Fibroblast of pulmonary artery (primary cell): ENCODE measurements around the gene WNT3A.

Experiments used
- DNase-seq: peaks from one replicate; pipeline ENCODE4 v3.0.0-alpha.2; 2010; ENCODE audit warnings: low read depth
- H3K4me3 ChIP-seq: replicated peaks from 2 replicates; pipeline ENCODE4 v1.5.1; 2011; ENCODE audit warnings: low read depth, mild to moderate bottlenecking, control low read depth, low read length, moderate library complexity
- CTCF ChIP-seq: IDR thresholded peaks from 2 replicates; pipeline ENCODE4 v1.5.1; 2011; ENCODE audit warnings: mild to moderate bottlenecking, control low read depth, low read length, inconsistent platforms; ENCODE audit errors: missing control alignments

The WNT3A gene

DNA sequence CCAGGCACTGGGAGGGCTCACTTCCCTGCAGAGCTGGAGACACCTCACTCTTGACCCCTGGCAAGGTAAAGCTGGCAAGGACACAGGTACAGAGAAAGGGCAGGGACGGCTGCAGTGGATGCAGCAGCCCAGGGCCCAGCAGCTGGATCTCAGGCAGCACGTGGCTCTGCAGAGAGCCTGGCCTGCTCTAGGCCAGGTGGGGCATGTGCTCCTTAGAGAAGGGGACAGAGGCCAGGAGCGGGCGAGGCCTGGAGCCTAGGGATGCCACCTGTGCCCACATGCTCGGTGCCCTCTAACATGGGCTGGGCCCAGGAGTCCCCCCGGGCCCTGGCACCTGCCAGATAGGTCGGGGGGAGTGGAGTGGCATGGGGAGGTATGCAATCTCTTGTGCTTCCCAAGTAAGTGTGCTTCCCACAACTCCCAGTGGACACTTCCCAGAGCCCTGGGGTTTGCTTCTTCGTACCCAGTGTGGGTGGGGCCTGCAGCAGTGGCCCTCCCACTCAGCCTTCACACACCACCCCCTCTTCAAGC lies 30.0 kb downstream of the WNT3A start:
- DNase-seq = no peak
- no peak overlapping the region for H3K4me3 ChIP-seq
- no peak for TF ChIP-seq CTCF

DNA sequence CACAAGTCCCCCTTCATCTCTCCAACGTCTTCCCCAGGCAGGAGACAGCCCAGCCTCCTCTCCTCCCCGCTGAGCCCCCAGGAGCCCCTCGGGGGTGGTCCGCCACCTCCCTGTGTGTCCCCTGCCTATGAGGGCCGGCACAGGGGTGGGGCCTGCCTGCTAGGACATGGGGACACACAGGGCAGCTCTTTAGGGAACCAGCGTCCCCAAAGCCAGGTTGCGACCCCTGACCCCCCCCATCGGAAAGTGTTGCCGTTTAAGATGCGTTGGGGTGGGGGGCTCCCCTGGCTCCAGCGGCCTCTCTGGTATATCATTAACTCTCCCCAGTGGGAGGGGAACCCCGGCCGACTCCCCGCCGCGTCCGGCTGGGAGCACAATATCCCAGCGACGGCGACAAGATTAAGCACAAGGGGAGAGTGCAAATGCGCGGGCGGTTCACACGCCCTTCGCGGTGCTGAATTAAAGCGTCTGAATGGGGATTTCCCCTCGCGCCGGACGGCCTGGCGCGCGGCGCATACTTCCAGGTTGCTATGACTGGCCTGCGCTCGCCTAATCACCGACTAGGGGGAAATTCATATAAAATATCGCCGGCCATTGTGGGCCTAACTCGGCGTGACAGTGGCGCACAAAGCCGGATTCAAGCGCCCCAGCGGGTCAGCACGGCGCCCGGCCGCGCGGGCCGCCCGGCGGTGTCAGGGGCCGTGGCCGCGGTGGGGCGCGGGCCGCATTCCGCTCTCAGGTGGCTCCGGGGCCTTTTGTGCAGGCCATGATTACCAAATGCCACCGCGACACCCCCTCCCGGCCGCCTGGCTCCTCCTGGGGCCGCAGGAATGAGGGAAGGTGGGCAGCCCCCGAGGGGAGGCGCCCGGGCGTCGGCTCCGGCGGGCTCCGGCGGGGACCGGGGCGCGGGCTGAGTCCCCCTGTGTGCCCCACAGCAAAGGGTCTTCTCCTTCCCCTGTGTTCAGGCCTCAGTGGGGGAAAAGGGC lies 30.9 kb downstream of the WNT3A start:
- H3K4me3 ChIP-seq = no peak overlapping the region

GRCh38 chr1:228038387-228039005 lies 31.7 kb downstream of the WNT3A start:
- DNase-seq = no peak
- H3K4me3 ChIP-seq = no peak overlapping the region
- no peak for TF ChIP-seq CTCF

More for the DNA sequence above, 30.9 kb downstream of the WNT3A start:
- TF ChIP-seq CTCF = no peak
- peak; percentile 17 for DNase-seq

DNA sequence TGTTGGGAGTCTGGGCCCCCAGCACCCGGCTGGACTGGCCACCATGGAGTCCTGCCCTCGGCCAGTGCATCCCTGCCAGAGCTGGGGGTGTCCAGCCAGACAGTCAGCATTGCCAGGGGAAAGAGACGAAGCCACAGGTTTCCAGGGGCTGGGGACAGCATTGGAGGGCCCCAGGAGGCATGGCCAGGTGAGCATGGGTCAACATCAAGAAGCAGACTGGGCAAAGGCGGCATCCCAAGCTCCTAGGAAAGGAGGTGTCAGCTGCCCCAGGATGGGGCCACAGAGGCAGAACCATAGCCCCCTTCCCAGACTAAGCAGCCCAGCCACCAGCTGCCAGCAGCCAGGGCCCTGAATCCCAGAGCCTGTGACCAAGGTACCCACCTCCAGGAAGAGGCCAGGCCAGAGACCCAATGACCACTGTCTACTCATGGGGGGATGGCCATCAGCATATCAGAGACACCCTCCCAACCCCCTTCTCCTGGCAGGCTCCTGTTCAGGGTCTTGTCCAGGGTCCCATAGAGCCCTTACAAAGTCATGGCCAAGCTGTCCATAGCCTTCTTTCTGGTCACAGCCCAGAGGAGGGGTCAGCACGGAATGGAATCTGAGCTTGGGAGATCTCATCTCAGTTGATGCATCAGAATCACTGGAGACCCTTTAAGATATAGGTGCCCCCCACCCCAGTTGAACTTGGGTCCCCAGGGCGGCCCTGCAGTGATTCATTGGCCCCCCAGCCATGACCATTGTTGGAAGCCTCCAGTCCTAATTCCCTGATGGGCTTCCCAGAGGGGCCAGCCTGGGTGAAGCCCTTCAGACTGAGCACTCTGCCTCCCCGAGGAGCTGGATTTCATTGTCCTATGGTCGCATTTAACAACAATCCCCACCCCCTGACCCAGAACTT lies 32.5 kb downstream of the WNT3A start:
- TF ChIP-seq CTCF = no peak
- no peak overlapping the region for H3K4me3 ChIP-seq
- no peak for DNase-seq

GRCh38 chr1:228039986-228040385 lies 33.2 kb downstream of the WNT3A start:
- no peak overlapping the region for H3K4me3 ChIP-seq
- TF ChIP-seq CTCF = no peak
- DNase-seq = no peak

DNA sequence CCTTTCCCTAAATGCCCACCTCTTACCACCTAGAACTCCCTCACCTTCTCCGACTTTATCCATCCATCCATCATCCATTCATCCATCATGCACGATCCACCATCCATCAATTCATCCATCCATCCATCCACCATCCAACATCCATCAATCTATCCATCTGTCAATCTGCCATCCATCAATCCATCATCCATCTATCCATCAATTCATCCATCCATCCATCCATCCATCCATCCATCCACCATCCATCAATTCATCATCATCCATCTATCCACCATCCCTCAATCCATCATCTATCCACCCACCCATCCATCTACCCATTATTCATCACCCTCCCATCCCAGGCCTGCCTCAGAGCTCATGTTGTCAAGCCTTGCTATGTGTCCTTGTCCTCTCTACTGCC lies 34.5 kb downstream of the WNT3A start:
- TF ChIP-seq CTCF = no peak
- no peak for DNase-seq
- no peak overlapping the region for H3K4me3 ChIP-seq
